ENCODE results near the gene SLA2. TPM values are rescaled to one million over a fixed set of nuclear protein-coding genes. Genes with fewer than 3 reads are reported as not detected.

The SLA2 gene
- total and polyA plus RNA-seq, 2 of the 8 experiments (the other 6 are each of a cell fraction or from before 2014, with no cell fraction given) = 0.18 TPM; not detected in 1

GRCh38 chr20:36628076-36628475 is 17.9 kb downstream of the SLA2 start:
- FAIRE-seq (no peak), DNase-seq (ENCODE audit: low read depth in 1 of 2, low spot score in 2 of 2) (no peak)
- Histone ChIP-seq H4K91ac (replicated peaks; ENCODE audit: insufficient read length, low read length) (no peak overlapping the region), H2BK15ac (ENCODE audit: low read length) (no peak overlapping the region), H3K27ac (ENCODE audit: low read depth, low read length) (no peak overlapping the region), H3K9ac (replicated peaks in 1 of 4; ENCODE audit: extremely low read depth in 1 of 4, low read depth in 3 of 4, low read length in 3 of 4) (no peak overlapping the region), H3K27me3 (replicated peaks in 1 of 4; ENCODE audit: control insufficient read depth in 3 of 4, extremely low read depth in 1 of 4, insufficient read depth in 3 of 4, low read length in 3 of 4) (no peaks in the 10 kb centered on the region), H4K20me1 (replicated peaks in 1 of 2; ENCODE audit: control insufficient read depth in 1 of 2, insufficient read depth in 2 of 2, low read length in 2 of 2) (no peaks in the 10 kb centered on the region), H3K14ac (ENCODE audit: insufficient read length) (no peak overlapping the region), H2BK5ac (ENCODE audit: low read depth, low read length) (no peak overlapping the region), H4K5ac (ENCODE audit: insufficient read length, low read depth, low read length) (no peak overlapping the region), H3K56ac (replicated peaks; ENCODE audit: insufficient read length, low read depth, low read length) (no peak overlapping the region), H3K18ac (ENCODE audit: extremely low read depth, low read length) (no peak overlapping the region), H2AFZ (ENCODE audit: low read length) (no peak overlapping the region), H3K4me2 (ENCODE audit: insufficient read depth in 1 of 2, low read depth in 2 of 2, low read length in 2 of 2) (no peak overlapping the region), H3K23me2 (ENCODE audit: low read depth, low read length) (no peaks in the 10 kb centered on the region), H3K4me3 (ENCODE audit: extremely low read depth in 1 of 4, insufficient read depth in 2 of 4, low read depth in 3 of 4, low read length in 4 of 4) (no peak overlapping the region), H3K4ac (replicated peaks; ENCODE audit: insufficient read length, low read depth, low read length) (no peak overlapping the region), H3K4me1 (replicated peaks in 1 of 4; ENCODE audit: control insufficient read depth in 3 of 4, insufficient read depth in 4 of 4, low read length in 3 of 4) (peaks cover 0 to 4% (median 1%) of the 10 kb centered on the region in 4 experiments; a peak in 3 of 7 replicates), H3K79me2 (ENCODE audit: control insufficient read depth in 1 of 2, insufficient read depth in 2 of 2, low read length in 2 of 2) (no peaks in the 10 kb centered on the region), H4K8ac (ENCODE audit: extremely low read depth, insufficient read depth, low read length) (no peak overlapping the region), H2BK20ac (ENCODE audit: low read length) (no peak overlapping the region), H3K36me3 (ENCODE audit: control insufficient read depth in 2 of 4, insufficient read depth in 4 of 4, low read length in 3 of 4) (no peaks in the 10 kb centered on the region), H3K9me3 (ENCODE audit: insufficient read depth in 2 of 2, low read depth in 1 of 2, low read length in 1 of 2) (no peaks in the 10 kb centered on the region), H2BK12ac (ENCODE audit: low read depth, low read length) (no peak overlapping the region), H2AK5ac (ENCODE audit: low read depth, low read length) (no peak overlapping the region), H3K23ac (ENCODE audit: insufficient read length) (no peak overlapping the region), H3K79me1 (ENCODE audit: low read depth, low read length) (no peaks in the 10 kb centered on the region), H2BK120ac (replicated peaks; ENCODE audit: low read depth, low read length) (no peak overlapping the region)
- ChIA-PET CTCF (ENCODE audit: partially characterized antibody) (interaction anchor here (1.6 to 9.9 kb wide), 3 partner anchors 14 to 44 kb away, joined by 3 to 92 read pairs (median 27); partner anchors contain the start of gene SLA2), POLR2A (ENCODE audit: partially characterized antibody) (interaction anchor here (0.9 to 1.7 kb wide), 2 partner anchors 11 to 121 kb away, joined by 3 read pairs; no protein-coding TSS in a partner anchor)
- 93% methylated on average over 7 of the region's 7 CpGs; no CpG with 5 or more reads in 1 of the 2 experiments for WGBS, 2 experiments (ENCODE audit: extremely low coverage in 1 of 2, insufficient coverage in 1 of 2, insufficient read length in 1 of 2, insufficient replicate concordance in 2 of 2, low coverage in 1 of 2, low lambda C conversion rate in 2 of 2, missing lambda C conversion rate in 1 of 2)
- TF ChIP-seq SRF (IDR thresholded peaks at IDR 0.05; ENCODE audit: low read depth, low read length) (no peak), GTF2F1 (IDR thresholded peaks at IDR 0.05; ENCODE audit: borderline replicate concordance, low read depth, low read length) (no peak), JUN (IDR thresholded peaks at IDR 0.05; ENCODE audit: low read depth, low read length) (no peak), ASH2L (IDR thresholded peaks at IDR 0.05; ENCODE audit: low read length) (no peak), NRF1 (IDR thresholded peaks at IDR 0.05; ENCODE audit: low read depth, low read length) (no peak), CTCF (IDR thresholded peaks at IDR 0.05; ENCODE audit: control extremely low read depth in 1 of 3, insufficient read depth in 1 of 3, low read depth in 1 of 3, low read length in 3 of 3) (no peak), ZNF274 (IDR thresholded peaks at IDR 0.05; ENCODE audit: borderline replicate concordance, extremely low read depth, low read length) (no peak), ATF2 (IDR thresholded peaks at IDR 0.05; ENCODE audit: low read length) (no peak), POU5F1 (IDR thresholded peaks at IDR 0.05; ENCODE audit: low read depth, low read length) (no peak), CBX8 (IDR thresholded peaks at IDR 0.05; ENCODE audit: borderline replicate concordance, low read depth, low read length) (no peak)
